SU-DHL-6 (cell line): ENCODE measurements around the gene PTPN4.

Experiments
- H2AFZ ChIP-seq: fragments of 200-600 bp; sonication (generic); 2 replicates; pipeline ENCODE4 v1.6.1; 2014; ENCODE audit warnings: low read depth, mild to moderate bottlenecking, moderate library complexity, mixed read lengths, antibody characterized with exemption, low read length; ENCODE audit not compliant: severe bottlenecking
- H3F3A ChIP-seq: fragments of 200-600 bp; shearing (Covaris generic); 2 replicates; pipeline ENCODE4 v1.6.0; 2016; ENCODE audit warnings: antibody characterized with exemption, mild to moderate bottlenecking; ENCODE audit not compliant: insufficient read depth
- H3K27ac ChIP-seq: fragments of 200-600 bp; sonication (generic); 2 replicates; pipeline ENCODE4 v1.5.1; 2016; ENCODE audit warnings: low read depth, mild to moderate bottlenecking, low read length, moderate library complexity, mixed read lengths
- H3K27me3 ChIP-seq: fragments of 200-600 bp; sonication (generic), shearing (Covaris generic); 2 replicates; pipeline ENCODE4 v1.6.0; 2014; ENCODE audit warnings: mild to moderate bottlenecking, low read length
- H3K36me3 ChIP-seq: fragments of 200-600 bp; sonication (generic); 2 replicates; pipeline ENCODE4 v1.6.1; 2014; ENCODE audit warnings: mild to moderate bottlenecking, low read length, mixed read lengths
- H3K4me2 ChIP-seq: fragments of 300-600, 200-600 bp; shearing (Covaris generic), sonication (generic); 2 replicates; pipeline ENCODE4 v1.6.0; 2014; ENCODE audit warnings: low read length, low read depth, mild to moderate bottlenecking; ENCODE audit not compliant: poor library complexity, severe bottlenecking
- H3K4me3 ChIP-seq: fragments of 200-600 bp; sonication (generic); 2 replicates; pipeline ENCODE4 v1.5.1; 2014; ENCODE audit warnings: antibody characterized with exemption, low read length, mild to moderate bottlenecking, mixed read lengths; ENCODE audit not compliant: insufficient read depth, poor library complexity, severe bottlenecking
- H3K79me2 ChIP-seq: fragments of 200-600 bp; sonication (generic); 2 replicates; pipeline ENCODE4 v1.6.1; 2014; ENCODE audit warnings: mild to moderate bottlenecking, low read length, moderate library complexity; ENCODE audit not compliant: insufficient read depth
- H3K9ac ChIP-seq: fragments of 200-600 bp; sonication (generic); 2 replicates; pipeline ENCODE4 v1.7.0; 2014; ENCODE audit warnings: mild to moderate bottlenecking, low read length
- H3K9me2 ChIP-seq: fragments of 200-600 bp; sonication (generic); replicated peaks from 2 replicates; pipeline ENCODE4 v1.6.1; 2014; ENCODE audit warnings: low read length; ENCODE audit not compliant: insufficient read depth
- H3K9me3 ChIP-seq: fragments of 200-600 bp; sonication (generic); 2 replicates; pipeline ENCODE4 v1.6.1; 2014; ENCODE audit warnings: low read length, mixed read lengths; ENCODE audit not compliant: insufficient read depth
- H4K20me1 ChIP-seq: fragments of 200-600 bp; sonication (generic); 2 replicates; pipeline ENCODE4 v1.6.1; 2014; ENCODE audit warnings: low read depth, mild to moderate bottlenecking, antibody characterized with exemption, low read length, moderate library complexity, mixed read lengths
- CTCF ChIP-seq: fragments of 200-600 bp; sonication (generic); IDR thresholded peaks from one replicate; pipeline ENCODE4 v1.5.1; 2017; ENCODE audit warnings: antibody characterized with exemption, mild to moderate bottlenecking, low read length, moderate library complexity; ENCODE audit not compliant: insufficient read depth, poor library complexity, severe bottlenecking
- EZH2phosphoT487 ChIP-seq: fragments of 200-600 bp; sonication (generic), shearing (Covaris generic); conservative IDR thresholded peaks from 2 replicates; pipeline ENCODE4 v1.6.1; 2018; ENCODE audit warnings: mild to moderate bottlenecking, antibody characterized with exemption, low read length, moderate library complexity, mixed read lengths

Gene PTPN4

GRCh38 chr2:119897736-119898395 is 138.1 kb downstream of the PTPN4 start:
- Histone ChIP-seq H3K36me3 (peaks cover 7% of the 10 kb centered on the region; the same call in 1 of the 2 replicates), H3F3A (no peaks in the 10 kb centered on the region), H3K4me2 (no peak overlapping the region), H4K20me1 (no peaks in the 10 kb centered on the region), H3K9ac (no peak overlapping the region), H3K9me3 (no peaks in the 10 kb centered on the region), H3K27ac (no peak overlapping the region), H2AFZ (no peak overlapping the region), H3K79me2 (no peaks in the 10 kb centered on the region), H3K9me2 (no peaks in the 10 kb centered on the region), H3K27me3 (no peaks in the 10 kb centered on the region), H3K4me3 (no peak overlapping the region)
- no peak for TF ChIP-seq CTCF

- Histone ChIP-seq H3F3A (no peaks in the 10 kb centered on the region), H3K9me2 (no peaks in the 10 kb centered on the region), H4K20me1 (no peaks in the 10 kb centered on the region), H2AFZ (no peak overlapping the region), H3K27me3 (no peaks in the 10 kb centered on the region), H3K36me3 (peaks cover 7% of the 10 kb centered on the region; the same call in 1 of the 2 replicates), H3K79me2 (no peaks in the 10 kb centered on the region), H3K9ac (no peak overlapping the region), H3K27ac (no peak overlapping the region), H3K4me3 (no peak overlapping the region), H3K9me3 (no peaks in the 10 kb centered on the region), H3K4me2 (no peak overlapping the region)
- no peak for TF ChIP-seq CTCF
- no peak for TF ChIP-seq EZH2phosphoT487
These were observed 141.3 kb downstream of the PTPN4 start for GRCh38 chr2:119901013-119901412.

- Histone ChIP-seq H3K79me2 (no peaks in the 10 kb centered on the region), H3K9ac (no peak overlapping the region), H3K4me2 (no peak overlapping the region), H4K20me1 (no peaks in the 10 kb centered on the region), H2AFZ (no peak overlapping the region), H3K36me3 (no peaks in the 10 kb centered on the region), H3K27me3 (no peaks in the 10 kb centered on the region), H3K9me2 (no peaks in the 10 kb centered on the region), H3K9me3 (no peaks in the 10 kb centered on the region), H3K4me3 (no peak overlapping the region), H3K27ac (no peak overlapping the region), H3F3A (no peaks in the 10 kb centered on the region)
- no peak for TF ChIP-seq EZH2phosphoT487
- TF ChIP-seq CTCF = no peak
These were observed 150.8 kb downstream of the PTPN4 start for GRCh38 chr2:119910566-119910965.
